RWPE2 (cell line): ENCODE measurements around the gene OR10H4.

ENCODE experiments used
- ATAC-seq: fragments of 200-7000 bp; cut with Tn5 transposase; 3 replicates; pipeline ENCODE4 v1.9.1; 2021; ENCODE audit warnings: low read depth
- DNase-seq: peaks from one replicate; pipeline ENCODE4 v3.0.0-alpha.2; 2020; ENCODE audit warnings: low spot score
- H3K27ac ChIP-seq: fragments of 450-650 bp; 2 replicates; pipeline ENCODE4 v1.5.1; 2017; ENCODE audit warnings: mild to moderate bottlenecking; ENCODE audit not compliant: poor library complexity, severe bottlenecking
- H3K27me3 ChIP-seq: fragments of 250-450 bp; sonication (Bioruptor Pico); 2 replicates; pipeline ENCODE4 v1.5.1; 2021; ENCODE audit warnings: mild to moderate bottlenecking, moderate library complexity; ENCODE audit not compliant: insufficient read depth, poor library complexity, severe bottlenecking
- H3K36me3 ChIP-seq: fragments of 250-450 bp; sonication (Bioruptor Pico); 2 replicates; pipeline ENCODE4 v1.5.1; 2020; ENCODE audit warnings: low read depth, mild to moderate bottlenecking, moderate library complexity
- H3K4me1 ChIP-seq: fragments of 250-450 bp; sonication (Bioruptor Pico); 2 replicates; pipeline ENCODE4 v1.5.1; 2021; ENCODE audit warnings: mild to moderate bottlenecking, moderate library complexity; ENCODE audit not compliant: insufficient read depth, poor library complexity, severe bottlenecking
- H3K4me3 ChIP-seq: fragments of 250-450 bp; sonication (Bioruptor Pico); 2 replicates; pipeline ENCODE4 v1.5.1; 2021; ENCODE audit warnings: mild to moderate bottlenecking, moderate library complexity; ENCODE audit not compliant: severe bottlenecking
- H3K9me3 ChIP-seq: fragments of 250-450 bp; sonication (Bioruptor Pico); 2 replicates; pipeline ENCODE4 v1.5.1; 2021; ENCODE audit warnings: mild to moderate bottlenecking, moderate library complexity; ENCODE audit not compliant: severe bottlenecking
- TF ChIP-seq, protein P1 (sequence below): fragments of 450-650 bp; IDR thresholded peaks from one replicate; pipeline ENCODE4 v1.5.1; 2017; ENCODE audit warnings: mild to moderate bottlenecking, moderate library complexity; ENCODE audit not compliant: poor library complexity, severe bottlenecking

OR10H4 gene

GRCh38 chr19:15905026-15905425 lies 43.8 kb upstream of the OR10H4 start:
- H3K27me3 ChIP-seq: peaks cover 8% of the 10 kb centered on the region
- H3K4me1 ChIP-seq: no peaks in the 10 kb centered on the region
- H3K4me3 ChIP-seq: no peak overlapping the region
- no peak for ATAC-seq
- H3K36me3 ChIP-seq: no peaks in the 10 kb centered on the region
- TF ChIP-seq, protein P1, sequence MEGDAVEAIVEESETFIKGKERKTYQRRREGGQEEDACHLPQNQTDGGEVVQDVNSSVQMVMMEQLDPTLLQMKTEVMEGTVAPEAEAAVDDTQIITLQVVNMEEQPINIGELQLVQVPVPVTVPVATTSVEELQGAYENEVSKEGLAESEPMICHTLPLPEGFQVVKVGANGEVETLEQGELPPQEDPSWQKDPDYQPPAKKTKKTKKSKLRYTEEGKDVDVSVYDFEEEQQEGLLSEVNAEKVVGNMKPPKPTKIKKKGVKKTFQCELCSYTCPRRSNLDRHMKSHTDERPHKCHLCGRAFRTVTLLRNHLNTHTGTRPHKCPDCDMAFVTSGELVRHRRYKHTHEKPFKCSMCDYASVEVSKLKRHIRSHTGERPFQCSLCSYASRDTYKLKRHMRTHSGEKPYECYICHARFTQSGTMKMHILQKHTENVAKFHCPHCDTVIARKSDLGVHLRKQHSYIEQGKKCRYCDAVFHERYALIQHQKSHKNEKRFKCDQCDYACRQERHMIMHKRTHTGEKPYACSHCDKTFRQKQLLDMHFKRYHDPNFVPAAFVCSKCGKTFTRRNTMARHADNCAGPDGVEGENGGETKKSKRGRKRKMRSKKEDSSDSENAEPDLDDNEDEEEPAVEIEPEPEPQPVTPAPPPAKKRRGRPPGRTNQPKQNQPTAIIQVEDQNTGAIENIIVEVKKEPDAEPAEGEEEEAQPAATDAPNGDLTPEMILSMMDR: no peak
- no peaks in the 10 kb centered on the region for H3K9me3 ChIP-seq
- DNase-seq: no peak
- no peak overlapping the region for H3K27ac ChIP-seq

DNA sequence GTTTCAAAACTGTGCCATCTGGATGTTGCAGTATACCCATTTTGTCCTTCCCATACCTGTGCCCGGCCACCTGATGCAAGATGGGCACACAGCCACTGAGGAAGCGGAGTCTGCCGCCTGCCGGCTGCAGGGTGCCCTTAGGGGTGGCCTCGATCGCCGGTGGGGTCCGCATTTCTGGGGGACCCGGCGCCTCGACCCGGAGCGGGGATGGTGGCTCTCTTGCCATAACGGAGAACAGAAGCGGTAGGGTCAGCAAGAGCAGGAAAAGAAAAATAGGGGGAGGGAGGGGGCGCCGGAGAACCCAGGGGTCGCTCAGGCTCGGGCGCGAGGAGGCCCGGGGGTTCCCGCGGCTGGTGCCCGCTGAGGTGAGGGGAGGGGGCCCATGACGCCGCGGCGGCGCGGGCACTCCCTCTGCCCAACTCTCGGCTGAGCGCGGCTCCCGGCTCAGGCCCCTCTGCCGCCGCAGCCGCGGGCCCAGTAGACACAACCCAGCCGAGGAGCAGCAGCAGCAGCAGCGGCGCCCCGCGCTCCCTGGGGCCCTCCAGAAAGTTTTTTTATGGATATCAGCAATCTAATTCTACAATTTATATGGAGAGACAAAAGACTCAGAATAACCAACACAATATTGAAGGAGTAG lies 37.1 kb upstream of the OR10H4 start:
- Histone ChIP-seq H3K27ac (no peak overlapping the region), H3K9me3 (peaks cover 1% of the 10 kb centered on the region), H3K27me3 (no peaks in the 10 kb centered on the region), H3K36me3 (no peaks in the 10 kb centered on the region; the same call in 1 of the 2 replicates), H3K4me1 (no peaks in the 10 kb centered on the region), H3K4me3 (no peak overlapping the region)
- no peak for ATAC-seq
- no peak for DNase-seq
- TF ChIP-seq, protein P1: no peak

DNA sequence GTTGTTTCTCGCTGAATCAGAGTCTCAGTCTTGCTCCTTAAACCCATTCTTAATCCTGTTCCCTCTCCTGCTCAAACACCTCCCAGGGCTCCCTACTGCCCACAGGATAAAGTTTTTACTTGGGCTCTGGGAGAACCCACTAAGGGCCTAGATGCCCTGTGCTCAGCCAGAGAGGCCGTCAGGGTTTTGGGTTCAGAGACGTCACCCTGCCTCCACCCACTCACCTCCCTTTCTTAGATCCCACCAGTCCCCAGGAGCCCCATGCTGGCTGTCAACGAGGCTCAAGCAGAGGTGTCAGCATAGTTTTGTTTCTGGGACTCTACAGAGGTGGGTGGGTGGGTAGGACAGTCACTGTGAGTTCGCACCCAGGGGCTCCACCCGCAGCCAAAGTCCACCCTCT lies 35.4 kb upstream of the OR10H4 start:
- TF ChIP-seq, protein P1: no peak
- ATAC-seq: no peak
- peaks cover 1% of the 10 kb centered on the region for H3K9me3 ChIP-seq
- no peak overlapping the region for H3K4me3 ChIP-seq
- H3K36me3 ChIP-seq: peaks cover 4% of the 10 kb centered on the region
- H3K4me1 ChIP-seq: no peaks in the 10 kb centered on the region
- no peak for DNase-seq
- no peaks in the 10 kb centered on the region for H3K27me3 ChIP-seq
- H3K27ac ChIP-seq: no peak overlapping the region

GRCh38 chr19:15913830-15914229 lies 35.0 kb upstream of the OR10H4 start:
- no peaks in the 10 kb centered on the region for H3K4me1 ChIP-seq
- ATAC-seq (no peak), DNase-seq (no peak)
- H3K36me3 ChIP-seq: peaks cover 4% of the 10 kb centered on the region
- no peaks in the 10 kb centered on the region for H3K27me3 ChIP-seq
- H3K9me3 ChIP-seq: peaks cover 1% of the 10 kb centered on the region
- no peak overlapping the region for H3K27ac ChIP-seq
- H3K4me3 ChIP-seq: no peak overlapping the region
- TF ChIP-seq, protein P1: no peak

DNA sequence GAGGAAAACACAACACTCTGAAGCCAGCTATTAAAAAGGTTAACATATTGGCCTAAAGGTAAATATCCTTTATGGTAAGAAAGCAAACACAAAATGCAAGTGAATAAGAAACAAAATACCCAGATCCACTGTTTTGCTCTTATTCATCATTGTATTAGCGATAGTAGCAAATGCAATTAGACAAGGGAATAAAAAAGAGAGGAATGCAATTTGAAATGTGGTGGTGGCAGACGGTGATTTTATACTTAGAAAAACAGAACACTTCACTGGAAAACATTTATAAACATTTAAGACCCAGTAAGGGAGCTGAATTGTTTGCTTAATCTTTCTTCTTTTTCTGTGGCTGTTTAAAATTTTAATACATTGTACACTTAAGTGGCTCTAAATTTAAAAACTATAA lies 33.7 kb upstream of the OR10H4 start:
- Histone ChIP-seq H3K36me3 (peaks cover 4% of the 10 kb centered on the region), H3K27ac (no peak overlapping the region), H3K4me3 (no peak overlapping the region), H3K9me3 (peaks cover 1% of the 10 kb centered on the region), H3K27me3 (no peaks in the 10 kb centered on the region), H3K4me1 (no peaks in the 10 kb centered on the region)
- TF ChIP-seq, protein P1: no peak
- no peak for DNase-seq
- no peak for ATAC-seq
